Right forelimb (tissue), 1 donor: ENCODE results near the gene LRRC32.

ENCODE experiments used
- DNase-seq: peaks from one replicate; pipeline ENCODE4 v3.0.0-alpha.2; 2018

The LRRC32 gene

DNA sequence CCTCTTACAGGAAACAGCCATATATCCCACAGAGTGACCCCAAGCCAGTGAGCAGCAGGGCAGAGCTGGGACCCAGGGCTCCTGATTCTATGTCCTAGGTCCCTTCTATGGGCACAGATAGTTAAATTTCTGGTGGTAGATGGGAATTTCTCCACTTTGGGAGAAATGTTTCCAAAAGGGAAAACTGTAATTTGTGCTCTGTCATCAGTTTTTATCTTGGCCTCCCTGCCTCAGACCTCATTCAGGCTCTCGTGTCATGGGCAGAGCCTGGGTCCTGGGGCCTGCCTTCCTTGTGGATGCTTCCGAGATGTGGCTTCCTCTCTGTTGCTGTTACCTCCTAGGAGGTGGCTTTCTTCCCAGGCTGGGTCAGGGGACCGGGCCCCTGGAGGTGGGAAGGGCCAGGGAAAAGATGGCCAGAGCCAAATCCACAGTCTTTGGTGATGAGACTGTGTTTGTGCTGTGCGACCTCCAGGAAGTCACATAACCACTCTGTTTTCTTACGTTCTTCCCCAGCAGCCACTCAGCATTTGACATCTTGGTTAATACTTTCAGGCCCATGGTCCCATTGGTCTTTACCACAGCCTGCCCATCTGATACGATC, 8.6 kb downstream of the LRRC32 start:
- no peak for DNase-seq

GRCh38 chr11:76661306-76661751, 9.2 kb downstream of the LRRC32 start:
- no peak for DNase-seq

- DNase-seq: no peak
Observed at GRCh38 chr11:76660533-76661305, 9.8 kb downstream of the LRRC32 start.

DNA sequence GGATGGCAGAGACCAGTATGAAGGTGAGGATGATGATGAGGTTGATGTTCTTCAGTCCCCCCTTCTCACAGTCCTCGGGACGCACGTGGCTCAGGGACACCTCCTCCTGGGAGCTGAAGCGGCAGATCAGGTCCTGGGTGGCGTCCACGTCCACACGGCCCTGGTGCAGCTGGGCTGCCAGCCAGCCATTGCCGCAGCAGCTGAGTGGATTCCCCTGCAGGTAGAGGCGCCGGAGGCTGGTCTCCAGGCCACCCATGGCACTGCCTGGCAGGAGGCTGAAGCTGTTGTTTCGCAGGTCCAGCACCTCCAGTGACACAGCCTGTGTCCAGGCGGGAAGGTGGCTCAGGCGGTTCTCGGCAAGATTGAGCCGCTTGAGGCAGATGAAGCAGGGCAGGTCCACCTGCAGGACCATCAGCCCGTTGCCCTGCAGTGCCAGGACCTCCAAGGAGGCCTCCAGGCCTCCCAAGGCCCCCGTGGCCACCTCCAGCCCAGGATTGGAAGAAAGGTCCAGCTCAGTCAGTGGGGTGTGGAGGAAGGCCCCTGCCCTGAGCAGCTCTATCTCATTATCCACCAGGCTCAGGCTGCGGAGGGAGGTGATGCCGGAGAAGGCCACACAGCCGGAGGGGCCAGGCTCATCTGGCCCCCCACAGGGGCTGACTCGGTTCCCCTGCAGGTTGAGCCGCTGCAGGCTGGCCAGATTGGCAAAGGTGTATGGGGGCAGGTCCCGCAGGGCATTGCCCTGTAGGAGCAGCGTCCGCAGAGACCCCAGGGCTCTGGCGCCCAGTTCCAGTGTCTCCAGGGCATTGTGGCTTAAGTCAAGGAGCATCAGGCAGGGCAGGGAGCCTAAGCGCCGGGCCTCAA, 10.6 kb downstream of the LRRC32 start:
- DNase-seq: no peak

DNA sequence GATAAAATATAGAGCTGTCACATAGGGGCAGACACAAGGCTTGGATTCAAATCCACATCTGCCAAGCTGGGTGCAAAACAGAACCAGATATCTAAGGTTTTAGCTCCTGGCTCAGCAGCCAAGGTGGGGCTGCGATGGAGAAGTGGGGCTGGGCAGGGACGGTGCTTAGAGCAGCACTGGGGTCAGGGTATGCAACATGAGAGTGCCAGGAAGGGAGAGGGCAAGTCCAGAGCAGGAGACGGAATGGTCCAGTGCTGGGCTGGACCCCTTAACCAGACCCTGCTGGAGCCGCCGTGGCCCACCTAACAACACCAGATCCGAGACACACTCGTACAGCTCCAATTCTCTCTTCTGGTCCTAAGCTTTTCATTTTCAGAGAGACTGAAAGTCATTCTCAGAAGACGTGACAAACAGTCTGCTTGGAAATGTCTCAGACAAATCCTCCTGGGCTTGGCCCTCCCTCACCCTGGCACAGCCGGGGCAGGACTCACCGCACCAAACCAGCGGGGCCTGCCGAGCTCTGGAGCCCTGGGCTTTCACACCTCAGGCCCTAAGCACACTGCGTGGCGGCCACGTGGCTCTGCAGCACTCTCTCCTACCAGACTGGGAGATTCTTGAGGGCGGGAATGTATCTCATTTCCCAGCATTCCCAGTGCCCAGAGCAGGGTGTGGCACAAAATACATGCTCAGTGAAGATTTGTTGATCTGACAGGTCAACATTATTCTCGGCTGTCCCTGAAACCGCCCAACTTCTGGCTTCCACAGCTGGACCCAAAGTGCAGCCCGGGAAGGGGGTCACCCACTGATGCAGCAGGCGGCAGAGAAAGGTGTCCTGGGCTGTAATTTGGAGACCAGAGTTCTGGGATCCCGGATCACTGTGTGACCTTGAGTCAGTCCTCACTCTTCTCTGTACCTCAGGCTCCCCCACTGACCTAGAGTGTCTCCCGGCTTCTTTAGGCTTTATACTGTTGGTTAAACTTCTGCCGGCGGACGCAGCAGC, 11.6 kb downstream of the LRRC32 start:
- DNase-seq: peak; percentile 34

DNA sequence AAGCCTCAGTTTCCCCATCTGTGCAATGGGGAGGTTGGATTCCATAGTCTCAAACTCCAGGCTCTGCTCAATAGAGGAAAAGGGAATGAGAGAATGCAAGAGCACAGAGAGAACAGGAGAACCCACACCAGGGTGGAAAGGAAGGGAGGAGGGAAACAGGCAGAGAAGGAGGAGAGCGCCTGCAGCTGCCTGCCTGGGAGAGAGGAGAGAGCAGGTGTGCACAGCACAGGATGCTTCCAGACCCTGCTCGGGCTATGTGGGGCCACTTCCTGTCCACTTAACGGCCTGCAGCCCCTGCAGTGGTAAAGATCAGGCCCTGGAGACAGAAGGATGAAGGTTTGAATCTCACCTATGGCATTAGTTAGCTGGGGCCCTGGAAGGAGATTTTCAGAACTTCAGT, 12.3 kb downstream of the LRRC32 start:
- DNase-seq: peak; percentile 34

- peak; percentile 41 for DNase-seq
Observed at GRCh38 chr11:76657187-76658170, 13.1 kb downstream of the LRRC32 start.

- DNase-seq: peak; percentile 51
Observed at GRCh38 chr11:76656571-76657081, 13.9 kb downstream of the LRRC32 start.

DNA sequence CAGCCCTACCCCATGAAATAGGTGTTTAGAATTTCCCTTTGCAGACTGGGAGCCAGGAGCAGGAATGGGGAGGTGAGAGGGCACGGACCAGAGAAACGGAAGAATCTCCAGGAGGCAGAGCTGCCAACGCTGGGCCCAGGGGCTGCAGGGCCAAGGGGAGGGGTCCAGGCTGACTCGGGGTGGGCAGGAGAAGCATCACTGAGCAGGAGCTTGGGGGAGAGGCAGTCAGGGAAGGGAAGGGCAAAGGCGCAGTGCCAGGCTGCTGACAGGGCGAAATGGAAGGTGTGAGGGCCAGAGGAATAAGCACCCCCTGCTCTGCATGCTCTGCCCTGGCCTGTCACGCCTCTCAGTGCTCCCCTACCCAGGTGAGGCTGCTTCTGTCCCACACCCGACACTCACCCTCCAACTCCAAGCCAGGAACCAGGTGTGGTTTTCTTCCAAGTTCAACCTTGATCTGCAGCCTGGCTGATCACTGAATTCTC, 14.5 kb downstream of the LRRC32 start:
- peak; percentile 43 for DNase-seq

DNA sequence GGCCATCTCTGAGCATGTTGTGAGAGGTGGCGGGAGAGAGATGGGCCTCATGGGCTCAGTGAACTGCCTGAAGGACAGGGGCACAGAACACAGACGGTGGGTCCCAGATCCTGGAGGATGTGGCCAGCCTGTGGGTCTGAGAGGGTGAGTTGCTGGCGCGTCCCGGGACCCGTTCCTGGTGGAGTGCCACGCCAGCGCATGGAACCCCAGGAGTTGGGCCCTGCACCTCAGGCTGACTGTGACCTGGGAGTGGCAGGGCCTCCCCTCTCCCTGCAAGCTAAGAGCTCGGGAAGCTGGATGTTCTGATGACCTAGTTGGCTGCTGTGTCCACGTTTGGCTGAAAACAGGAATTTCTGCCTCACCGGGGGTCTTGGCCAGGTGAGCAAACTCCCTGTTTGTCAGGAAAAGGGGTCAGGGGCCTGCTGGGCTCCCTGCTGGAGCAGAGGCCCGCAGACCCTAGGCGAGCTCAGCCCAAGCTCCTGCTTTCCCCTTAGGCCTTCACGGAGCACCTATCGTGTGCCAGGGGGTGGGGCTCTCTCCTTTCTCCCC, 15.0 kb downstream of the LRRC32 start:
- peak; percentile 43 for DNase-seq

GRCh38 chr11:76654980-76655379, 15.6 kb downstream of the LRRC32 start:
- DNase-seq: no peak

DNA sequence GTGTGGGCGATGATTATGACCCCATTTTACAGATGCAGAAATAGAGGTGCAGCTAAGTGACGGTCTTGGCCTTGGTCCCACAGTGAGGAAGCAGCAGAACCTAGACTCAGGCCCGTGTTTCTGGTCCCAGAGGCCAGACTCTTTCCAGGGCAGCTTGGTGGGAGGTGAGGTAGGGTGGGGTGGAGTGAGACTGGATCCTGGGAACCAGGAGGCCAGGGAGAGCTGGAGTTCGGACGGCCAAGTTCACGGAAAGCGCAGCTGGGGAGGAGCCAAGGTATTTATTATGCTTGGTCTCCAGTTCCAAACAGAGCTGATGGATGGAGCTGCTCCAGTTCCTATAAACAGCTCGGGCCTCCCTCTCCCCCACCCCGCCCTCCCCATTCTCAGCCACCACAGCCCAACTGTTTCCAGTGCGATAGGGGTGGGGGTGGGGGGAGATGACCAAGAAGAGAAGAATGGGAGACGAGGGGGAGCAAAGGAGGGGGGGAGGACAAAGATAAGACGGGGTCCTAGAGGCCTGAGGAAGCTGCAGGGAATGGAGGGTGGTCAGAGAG, 16.2 kb downstream of the LRRC32 start:
- DNase-seq: peak; percentile 89

DNA sequence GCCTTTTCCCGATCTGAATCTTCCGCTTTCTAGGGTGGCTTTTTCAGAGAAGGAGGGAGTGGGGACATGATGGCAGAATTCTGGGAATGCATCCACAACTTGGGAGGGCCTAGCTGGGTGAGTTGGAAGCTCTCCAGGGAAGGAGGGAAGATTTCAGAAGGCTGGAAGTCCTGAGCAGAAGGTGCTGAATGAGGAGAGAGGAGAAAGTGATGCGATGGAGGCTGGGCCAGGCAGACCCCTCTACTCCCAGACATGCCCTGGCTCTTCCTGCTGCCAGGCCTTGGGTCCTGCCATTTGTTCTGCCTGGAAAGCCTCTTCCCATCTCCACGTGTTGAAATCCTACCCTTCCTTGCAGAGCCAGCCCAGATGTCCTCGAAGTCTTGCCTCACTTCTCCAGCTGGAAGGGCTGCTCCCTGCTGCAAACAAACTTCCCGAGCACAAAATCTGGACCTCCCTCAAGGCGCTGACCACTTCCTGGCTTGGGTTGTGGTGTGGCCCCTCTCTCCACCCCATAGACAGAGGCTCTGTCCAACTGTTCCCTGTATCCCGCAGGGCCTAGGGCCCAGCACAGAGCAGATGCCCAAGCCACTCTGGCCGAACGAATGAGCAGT, 16.8 kb downstream of the LRRC32 start:
- peak; percentile 73 for DNase-seq

- DNase-seq: peak; percentile 43
Observed at GRCh38 chr11:76653012-76653673, 17.4 kb downstream of the LRRC32 start.

DNA sequence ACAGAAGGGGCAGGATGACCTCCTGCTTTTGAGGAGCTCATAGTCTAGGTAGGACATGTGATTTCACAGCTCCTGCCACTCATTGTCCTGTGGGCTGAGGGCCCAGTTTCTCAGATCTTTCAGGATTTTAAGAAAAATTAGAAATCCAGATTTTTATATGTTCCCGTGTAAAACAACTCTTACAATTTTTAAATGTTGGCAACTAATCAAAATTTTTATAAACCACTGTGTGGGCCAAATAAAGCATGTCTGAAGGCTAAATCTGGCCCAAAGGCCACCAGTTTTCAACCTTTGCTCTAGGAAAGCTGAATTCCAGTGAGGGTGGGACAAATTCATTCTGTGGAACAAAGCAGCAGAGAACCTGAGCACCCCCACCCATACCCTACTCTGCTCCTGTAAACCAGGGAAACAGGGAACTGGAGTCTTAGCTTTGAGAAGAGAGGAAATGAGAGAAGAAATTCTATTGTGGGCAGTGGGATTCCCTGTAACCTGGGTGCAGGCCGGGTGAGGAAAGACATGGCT, 20.6 kb downstream of the LRRC32 start:
- DNase-seq: peak; percentile 42

GRCh38 chr11:76649011-76649410, 21.5 kb downstream of the LRRC32 start:
- peak; percentile 42 for DNase-seq

DNA sequence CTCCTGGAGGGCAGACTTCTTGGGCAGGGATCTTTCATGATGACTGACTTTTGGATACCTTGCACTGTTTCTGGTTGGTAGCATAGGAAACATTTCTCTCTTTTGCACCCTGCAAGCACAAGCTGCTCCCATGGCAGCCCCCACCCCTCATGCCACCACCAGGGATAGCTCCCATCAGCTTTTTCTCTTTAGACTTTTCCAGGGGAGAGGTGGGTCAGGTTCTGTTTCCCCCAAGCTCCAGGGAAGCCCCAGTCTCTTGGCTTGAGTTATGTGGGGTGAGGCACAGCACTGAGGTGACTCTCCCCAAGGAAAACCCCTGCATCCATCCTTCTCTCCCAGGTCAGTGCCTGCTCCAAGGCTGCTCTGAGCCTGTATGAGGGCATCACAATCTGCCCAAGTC, 22.5 kb downstream of the LRRC32 start:
- no peak for DNase-seq

DNA sequence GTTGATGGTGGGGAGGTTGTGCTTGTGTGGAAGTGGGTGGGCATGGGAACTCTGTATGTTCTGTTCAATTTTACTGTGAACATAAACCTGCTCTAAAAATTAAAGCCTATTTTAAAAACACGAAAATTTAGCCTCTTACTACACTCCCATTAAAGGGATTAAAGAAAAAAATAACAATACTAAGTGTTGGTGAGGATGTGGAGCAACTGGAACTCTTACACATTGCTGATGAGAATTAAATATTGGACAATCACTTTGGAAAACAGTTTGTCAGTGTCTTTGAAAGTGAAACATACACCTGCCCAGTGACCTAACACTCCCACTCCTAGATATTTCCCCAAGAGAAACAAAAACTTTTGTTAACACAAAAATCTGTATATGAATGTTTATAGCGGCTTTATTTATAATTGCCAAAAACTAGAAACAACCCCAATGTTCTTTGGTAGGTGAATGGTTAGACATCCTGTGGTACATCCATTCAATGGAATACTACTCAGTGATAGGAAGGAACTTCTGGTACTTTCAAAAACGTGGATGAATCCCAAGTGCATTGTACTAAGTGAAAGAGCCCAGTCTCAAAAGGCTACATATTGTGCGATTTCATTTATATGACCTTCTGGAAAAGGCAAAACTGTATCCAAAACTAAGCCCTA, 23.5 kb downstream of the LRRC32 start:
- DNase-seq: no peak
